GM19372 (cell line): ENCODE data around the gene AADACL4.

Experiments used
- ATAC-seq: cut with Tn5 transposase; IDR thresholded peaks from one replicate; pipeline ENCODE4 v1.9.1; 2021; ENCODE audit warnings: mild to moderate bottlenecking, low read depth, moderate library complexity; ENCODE audit not compliant: unreplicated experiment

AADACL4 gene

DNA sequence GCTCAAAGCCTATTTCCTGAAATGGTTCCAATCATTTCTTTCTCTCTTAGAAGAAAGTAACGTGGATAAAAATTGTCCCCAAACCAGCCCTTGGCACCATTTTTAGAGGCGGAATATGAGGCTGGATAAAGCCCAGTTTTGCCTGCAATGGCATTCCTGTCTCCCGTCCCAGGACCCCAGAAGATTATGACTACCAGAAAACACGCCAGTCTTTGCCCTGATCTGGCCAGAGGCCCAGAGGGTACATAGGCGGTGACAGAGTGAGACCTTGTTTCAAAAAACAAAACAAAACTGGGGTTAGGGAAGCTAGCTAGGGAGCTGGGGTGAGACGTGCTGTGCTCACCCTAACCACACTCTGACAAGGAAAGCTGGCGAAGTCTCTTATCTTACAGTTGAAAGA, at the start of gene AADACL4:
Gene AADACL4, plus strand, starts transcription at position 301 of the 400 bp plus-strand sequence. CDS start 462 bp downstream, outside the sequence.
- no peak for ATAC-seq

DNA sequence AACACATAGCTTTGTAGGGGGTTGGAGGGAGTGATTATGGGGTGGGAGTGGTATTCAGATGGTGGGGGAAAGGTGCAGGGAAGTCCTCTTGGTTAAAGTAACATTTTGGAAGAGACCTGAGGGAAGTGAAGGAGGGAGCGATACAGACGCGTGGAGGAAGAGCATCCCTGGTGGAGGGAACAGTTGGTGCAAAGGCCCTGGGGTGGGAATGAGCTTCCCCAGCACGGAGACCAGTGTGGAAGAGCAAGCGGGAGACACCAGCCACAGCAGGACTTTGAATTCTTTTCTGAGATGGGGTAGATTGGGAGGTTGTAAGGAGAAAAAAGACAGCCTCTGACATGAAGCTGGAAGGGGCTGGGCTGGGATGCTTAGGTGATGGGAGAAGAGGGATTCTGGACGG, 49.4 kb upstream of the AADACL4 start:
- ATAC-seq: no peak

DNA sequence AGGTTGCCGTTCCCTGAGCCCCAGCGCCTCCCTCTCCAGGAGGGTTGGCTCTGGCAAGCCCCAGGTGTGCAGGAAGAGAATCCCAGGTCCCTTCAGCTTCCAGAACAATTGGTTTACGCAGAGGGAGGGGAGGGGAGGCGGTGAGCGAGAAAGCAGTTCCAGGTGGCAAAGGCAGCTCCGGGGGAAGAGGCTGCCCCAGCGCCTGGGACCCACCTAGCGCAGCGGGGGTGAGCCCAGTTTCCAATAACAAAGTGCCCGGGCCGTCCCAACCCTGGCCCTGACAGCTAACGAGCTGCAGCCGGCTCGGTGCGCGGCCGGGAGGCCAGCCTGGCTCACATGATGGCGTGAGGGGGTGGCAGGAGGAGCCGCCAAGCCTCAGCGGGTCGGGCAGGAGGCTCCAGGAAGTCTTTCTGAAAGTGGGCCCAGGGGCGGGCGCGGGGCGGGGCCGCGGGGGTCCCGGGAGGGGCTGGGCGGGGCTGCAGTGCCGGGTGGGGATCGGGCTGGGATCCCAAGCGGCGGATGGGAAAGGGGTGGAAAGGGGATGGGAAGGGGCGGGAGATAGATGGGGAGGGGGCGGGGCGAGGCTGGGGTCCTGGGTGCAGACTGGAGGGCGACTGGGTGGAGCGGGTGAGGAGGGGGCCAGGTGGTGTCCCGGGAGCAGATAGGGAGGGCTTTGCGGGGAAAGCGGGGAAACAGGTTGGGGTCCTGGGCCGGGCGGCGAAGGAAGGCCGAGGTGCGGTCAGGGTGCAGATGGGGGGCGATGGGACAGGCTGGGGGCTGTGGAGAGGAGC, 48.7 kb upstream of the AADACL4 start:
- ATAC-seq: no peak

DNA sequence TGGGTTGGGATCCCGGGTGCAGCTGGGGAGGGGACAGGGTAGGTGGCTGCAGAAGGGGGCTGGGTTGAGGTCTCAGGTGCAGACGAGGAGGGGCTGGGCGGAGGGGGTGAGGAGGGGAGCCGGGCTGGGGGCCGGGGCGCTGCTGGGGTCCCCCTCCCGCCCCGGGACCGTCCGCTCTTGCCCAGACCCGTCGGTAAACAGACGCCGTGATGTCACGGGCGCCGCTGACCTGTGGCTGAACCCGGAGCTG, 48.2 kb upstream of the AADACL4 start:
- ATAC-seq: no peak

DNA sequence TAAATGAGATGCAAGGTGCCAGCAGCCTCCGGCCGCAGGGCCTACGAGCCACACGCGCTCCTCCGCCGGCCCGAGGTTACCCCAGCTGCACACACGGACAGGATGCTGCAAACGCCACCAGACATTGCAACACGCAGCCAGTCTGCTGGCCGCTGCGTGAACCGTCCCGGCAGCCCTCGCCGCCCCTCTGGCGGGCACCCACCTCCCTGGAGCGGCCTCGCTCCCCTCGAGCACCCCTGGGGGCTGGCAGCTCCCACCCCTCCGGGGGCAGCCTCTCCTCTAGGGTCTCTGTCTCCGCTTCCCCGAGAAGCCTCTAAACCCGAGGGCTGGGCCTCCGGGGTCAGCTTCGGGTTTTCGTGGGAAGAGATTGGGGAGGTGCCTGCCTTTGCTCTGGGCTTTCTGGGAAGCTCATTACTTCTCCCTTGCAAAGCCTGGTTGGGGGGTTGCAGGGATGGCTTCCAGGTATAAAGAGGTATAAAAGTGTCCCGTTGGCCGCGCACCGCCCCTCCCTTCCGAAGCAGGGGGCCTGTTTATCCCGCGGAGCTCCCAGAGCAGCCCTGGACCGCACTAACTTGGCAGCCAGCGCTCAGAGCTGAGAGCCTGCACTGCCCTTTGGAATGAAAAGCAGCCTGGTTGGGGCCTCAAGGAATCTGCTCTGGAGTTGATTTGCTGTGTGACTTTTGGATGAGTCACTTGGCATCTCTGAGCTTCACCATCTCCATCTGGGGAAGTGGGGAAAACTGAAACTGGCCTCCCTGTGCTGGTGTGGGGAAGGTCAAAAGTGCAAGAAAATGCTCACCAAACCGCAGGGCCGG, 47.7 kb upstream of the AADACL4 start:
- ATAC-seq: peak; percentile 70

DNA sequence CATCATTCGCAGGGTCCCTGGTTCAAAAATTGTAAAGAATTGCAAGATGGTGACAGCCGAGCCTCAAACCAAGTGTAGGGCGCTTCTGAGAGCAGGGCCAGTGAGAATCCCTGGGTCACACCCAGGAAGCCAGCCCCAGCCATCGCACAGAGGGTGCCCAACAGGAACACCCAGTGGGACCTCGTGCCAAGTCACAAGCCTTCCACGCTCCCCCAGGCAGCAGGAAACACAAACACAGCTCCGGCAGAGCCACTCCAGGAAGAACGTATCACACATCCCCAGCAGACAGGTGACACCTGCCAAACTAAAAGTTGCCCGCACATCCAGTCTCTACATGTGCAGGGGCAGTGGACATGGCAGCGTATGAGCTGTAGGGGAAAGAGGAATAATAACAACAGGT, 46.1 kb upstream of the AADACL4 start:
- no peak for ATAC-seq

DNA sequence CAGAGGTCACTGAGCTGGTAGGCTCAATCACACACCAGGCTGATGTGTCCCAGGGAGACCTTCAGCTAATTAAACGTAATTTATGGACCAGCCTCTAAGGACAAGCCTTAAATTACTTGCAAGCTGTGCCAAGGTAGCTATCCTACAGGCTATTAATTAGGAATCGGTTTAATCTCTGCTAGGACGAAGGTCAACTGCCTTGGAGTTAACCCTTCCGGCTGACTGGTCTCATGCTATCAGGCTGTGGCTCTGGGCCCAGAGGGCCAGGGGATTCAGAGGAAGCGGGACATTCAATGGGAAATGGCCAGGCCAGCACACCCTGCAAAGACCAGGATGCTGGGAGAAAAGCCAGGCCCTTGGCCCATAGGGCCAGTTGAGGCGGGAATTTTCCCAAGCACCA, 44.9 kb upstream of the AADACL4 start:
- ATAC-seq: no peak

DNA sequence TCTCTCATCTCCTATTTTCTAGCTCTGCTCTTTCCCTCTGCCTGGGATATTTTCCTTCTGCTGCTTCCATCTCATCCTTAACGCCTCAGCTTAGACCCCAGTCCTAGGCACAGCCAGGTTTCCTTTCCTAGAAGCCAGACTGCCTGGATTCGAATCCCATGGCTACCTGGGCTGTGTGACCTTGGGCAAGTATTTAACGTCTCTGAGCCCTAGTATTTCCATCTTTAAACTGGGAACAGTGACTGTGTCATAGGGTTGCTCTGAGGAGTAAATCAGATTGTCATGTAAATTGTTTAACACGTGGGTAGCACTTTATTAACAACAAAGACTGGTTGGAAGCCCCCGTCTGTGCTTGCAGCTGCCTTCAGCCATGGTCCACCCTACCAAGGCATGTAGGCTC, 44.2 kb upstream of the AADACL4 start:
- no peak for ATAC-seq

DNA sequence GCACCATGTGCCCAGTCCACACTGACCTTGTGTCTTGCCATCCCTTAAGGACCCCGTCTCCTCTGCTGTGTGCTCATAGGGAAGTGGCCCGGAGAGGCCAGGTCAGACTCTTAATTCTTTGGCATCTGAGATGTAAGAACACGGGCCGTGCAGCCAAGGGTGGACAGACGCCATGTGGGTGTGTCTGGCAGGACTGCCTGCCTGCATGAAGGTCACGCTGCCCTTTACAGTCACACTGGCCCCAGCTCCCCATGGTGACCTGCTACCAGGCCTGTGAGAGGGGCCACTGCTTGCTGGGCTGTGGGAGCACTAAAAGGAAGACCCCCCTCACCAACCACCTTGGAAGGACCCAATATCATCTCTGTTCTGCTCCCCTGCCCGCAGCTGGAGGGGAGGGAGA, 43.5 kb upstream of the AADACL4 start:
- ATAC-seq: no peak

DNA sequence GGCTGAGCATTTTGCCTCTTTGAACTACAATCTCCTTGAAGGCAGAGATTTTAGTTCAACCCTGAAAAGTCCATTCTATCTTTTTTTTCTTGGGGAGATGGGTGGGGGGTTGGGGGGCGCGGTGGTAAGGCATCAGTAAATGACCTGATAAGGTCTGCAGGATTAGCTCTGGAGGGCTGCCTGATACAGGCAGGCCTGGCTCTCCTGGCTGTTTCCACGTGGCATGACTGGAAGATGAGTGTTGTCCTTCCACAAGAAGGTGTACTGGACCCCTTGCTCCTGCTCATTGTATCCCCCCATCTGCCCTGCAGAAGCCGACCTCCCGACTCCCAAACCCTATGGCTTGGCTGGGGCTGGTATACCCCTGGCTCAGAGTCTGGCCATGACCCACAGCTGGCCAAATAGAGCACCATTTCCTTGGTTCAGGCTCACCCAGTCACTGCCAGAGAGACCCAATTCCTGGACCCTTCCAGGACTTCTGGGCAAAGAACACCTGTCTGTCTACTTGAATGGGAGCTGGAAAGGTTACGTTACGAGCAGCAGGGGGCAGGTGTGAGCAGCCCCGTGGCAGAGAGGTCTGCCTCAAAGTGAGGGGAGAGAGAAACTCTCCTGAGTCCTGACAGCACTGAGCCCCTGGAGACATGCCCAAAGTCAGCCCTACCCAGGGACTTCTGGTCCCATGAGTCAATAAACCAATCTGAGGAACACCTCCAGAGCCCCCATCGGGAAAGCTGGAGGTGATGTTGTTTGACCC, 42.8 kb upstream of the AADACL4 start:
- ATAC-seq: no peak

DNA sequence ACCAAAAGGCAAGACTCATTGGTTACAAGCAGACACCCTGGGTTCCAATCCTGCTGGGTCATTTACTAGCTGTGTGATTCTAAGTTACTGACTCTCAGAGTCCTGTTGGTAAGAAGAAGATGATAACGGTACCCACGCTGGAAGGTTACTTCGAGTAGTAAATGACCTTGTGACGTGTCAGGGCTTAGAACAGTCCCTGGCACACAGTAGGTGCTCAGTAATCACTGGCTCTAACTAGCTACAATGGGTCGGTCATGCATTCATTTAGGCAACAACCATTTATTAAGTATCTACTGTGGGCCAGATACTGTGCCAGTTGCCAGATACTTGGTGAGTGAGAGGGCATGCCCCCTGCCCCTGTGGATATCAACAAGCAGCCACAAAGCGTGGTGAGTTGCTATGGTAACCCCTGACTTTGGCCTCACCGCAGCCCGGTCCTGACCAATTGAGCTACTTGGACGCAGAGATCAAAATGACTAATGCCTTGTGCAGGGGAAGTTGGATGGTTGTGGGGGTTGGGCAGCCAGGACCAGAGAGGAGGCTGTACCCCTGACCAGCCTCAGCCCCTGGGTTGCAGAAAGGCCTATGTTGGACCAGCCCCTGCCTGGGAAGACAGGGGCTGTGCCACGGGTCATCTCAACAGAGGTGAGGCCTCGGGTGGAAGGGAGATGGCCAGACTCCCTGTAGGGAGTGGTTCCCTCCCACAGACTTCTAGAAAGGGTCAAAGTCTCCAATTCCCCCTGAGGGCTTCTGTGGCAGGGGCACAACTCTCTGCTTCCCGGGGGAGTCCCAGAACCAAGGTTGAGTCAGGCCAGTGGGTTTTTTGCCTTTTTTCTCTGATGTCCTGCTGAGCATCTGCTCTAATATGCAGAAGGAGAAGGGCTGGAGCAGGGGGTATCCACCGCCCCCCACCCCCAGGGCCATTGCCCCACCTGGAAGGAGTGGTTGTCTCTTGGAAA, 41.9 kb upstream of the AADACL4 start:
- ATAC-seq: no peak

DNA sequence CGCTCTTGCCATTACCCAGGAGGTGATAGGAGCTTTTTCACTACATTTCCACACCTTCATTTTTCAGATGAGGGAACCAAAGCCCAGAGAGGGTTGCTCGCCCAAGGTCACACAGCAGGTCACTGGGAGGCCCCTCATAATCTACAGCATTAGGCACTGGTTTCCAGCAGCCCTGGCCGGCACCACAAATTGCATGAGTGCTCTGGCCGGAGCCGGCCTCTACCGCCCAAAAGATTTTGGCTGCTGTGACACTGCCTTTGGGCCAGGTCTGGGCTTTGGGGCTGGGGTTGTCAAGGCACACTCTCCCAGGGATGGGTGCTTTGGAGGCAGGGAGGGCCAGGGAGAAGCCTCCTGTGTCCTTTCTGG, 41.2 kb upstream of the AADACL4 start:
- no peak for ATAC-seq

DNA sequence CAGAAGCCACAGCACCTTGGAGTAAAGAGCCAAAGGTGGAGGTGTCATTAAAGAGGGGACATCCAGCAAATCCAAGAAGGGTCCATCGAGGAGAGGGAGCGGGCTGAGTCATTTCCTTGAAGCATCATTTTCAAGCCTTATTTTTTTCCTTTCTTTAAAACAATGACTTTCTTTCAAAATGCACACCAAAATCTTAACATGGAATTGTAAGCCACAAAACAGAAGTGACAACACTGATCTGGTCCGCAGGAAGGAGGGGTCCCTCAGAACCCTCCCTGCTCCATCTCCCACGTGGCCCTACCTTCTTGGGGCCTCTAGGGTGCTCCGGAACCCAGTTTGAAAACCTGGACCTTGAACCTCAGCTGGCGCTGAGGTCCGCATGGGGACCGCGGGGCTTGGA, 40.7 kb upstream of the AADACL4 start:
- no peak for ATAC-seq

DNA sequence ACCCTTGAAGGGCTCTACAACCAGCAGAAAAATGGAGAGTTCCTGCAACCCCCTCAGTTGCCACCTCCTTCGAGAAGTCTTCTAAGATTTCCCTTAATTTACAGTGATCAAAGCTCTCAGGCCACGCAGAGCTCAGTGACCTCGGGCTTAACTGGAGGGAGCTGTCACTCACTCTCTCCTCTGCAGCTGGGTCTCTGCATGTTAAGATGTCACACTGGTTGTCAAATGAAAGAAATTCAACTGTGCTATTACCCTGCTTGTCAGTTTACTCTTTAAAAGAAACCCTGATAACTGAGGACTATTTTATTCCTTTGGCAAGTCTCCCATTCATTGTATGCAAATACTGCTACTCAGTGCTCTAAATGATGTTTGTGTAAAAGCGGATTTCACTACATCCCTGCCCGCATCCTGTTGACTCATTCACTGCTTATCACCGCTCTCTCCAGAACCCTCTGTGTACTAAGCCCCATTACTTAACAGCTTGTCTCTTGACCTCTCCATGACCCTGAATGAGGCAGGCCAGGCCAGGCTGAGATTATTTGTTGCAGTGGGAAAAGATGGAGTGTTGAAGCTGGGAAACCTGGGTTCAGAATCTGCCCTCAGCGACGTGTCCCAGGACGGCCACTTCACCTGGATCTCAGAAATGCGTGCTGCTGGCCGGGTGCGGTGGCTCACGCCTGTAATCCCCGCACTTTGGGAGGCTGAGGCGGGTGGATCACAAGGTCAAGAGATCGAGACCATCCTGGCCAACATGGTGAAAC, 39.6 kb upstream of the AADACL4 start:
- ATAC-seq: peak; percentile 57

DNA sequence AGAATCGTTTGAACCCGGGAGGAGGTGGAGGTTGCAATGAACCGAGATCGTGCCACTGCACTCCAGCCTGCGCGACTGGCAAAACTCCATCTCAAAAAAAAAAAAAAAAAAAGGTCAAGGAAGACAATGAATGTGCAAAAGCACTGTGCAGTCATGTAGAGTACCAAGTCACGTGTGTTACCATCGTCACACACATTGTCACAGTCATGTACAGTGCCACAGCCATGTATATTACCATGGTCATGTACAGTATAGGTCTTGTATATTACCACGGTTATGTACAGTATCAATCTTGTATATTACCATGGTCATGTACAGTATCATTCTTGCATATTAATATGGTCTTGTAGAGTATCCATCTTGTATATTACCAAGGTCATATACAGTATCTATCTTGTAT, 38.9 kb upstream of the AADACL4 start:
- ATAC-seq: no peak

DNA sequence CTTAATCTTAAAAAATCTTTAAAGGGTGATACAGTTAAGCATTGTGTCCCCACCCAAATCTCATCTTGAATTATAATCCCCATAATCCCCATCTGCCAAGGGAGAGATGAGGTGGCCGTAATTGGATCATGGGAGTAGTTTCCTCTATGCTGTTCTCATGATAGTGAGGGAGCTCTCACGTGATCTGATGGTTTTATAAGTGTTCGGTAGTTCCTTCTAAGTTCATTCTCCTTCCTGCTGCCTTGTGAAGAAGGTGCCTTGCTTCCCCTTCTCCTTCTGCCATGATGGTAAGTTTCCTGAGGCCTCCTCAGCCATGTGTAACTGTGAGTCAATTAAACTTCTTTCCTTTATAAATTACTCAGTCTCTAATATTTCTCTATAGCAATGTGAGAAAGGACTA, 36.6 kb upstream of the AADACL4 start:
- no peak for ATAC-seq

DNA sequence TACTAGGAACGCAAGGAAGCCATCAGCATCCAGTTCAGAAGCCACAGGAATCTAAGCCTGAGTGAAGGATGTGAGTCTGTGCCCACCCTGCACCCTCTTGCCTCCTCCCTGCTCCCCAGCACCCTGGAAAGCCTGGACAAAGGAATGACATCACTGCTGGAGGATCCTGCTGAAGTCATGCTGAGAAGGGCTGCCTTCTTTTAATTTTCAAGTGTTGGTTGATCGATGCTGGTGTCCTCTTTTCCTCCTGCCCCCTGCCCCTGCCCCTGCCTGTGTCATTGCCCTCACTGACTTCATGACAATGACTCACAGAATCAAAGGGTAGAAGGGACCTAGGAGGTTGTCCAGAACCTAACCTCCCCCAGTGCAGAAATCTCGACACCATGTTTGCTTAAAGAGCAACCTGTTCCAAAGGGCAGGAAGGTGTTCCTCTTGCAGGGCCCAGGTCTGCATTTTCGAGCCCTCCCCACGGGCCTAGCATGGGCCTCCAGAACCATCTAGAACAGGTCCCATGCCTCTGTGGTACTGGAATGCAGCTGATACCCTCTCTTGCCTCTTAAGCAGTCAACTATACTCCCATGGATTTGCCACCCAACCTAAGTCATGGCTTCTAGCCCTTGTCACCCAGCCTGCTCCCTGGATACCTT, 35.5 kb upstream of the AADACL4 start:
- ATAC-seq: no peak

DNA sequence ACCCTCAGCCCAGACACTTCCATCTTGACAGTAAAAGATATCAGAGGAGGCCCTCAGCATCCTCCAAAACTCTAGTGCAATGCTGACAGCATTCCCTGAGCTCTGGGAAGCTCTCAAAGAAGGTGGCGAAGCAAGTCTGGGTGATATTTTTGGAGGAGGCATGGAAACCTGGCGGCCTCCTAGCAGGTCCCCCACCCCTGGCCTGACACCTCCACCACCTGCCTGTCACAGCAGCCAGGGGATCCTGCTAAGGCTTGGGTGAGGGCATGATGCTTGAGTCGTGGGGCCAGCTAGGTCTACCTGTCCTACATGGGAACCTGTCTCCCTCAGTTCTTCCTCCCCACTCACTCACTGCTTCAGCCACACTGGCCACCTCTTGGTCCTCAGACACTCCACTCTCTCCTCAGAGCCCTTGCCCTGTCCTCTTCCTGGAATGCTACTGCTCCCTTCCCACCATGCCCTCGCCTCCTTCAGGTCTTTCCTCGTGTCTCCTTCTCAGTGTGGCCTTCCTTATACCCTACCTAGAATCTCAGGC, 34.3 kb upstream of the AADACL4 start:
- no peak for ATAC-seq
